DND-41 (cell line): Measurements from ENCODE around the gene EXT2.

Experiments
- ATAC-seq: fragments of 200-7000 bp; cut with Tn5 transposase; 3 replicates; pipeline ENCODE4 v1.9.1; 2021; ENCODE audit warnings: low read depth; ENCODE audit not compliant: insufficient read depth
- DNase-seq: peaks from one replicate; pipeline ENCODE4 v3.0.0-alpha.2; 2020
- H2AFZ ChIP-seq: 2 replicates; pipeline ENCODE4 v1.6.0; 2012; ENCODE audit warnings: low read depth, low read length
- H3K27ac ChIP-seq: 2 replicates; pipeline ENCODE4 v1.5.1; 2012; ENCODE audit warnings: low read length, inconsistent platforms
- H3K27me3 ChIP-seq: fragments of 200-600 bp; sonication (generic); 2 replicates; pipeline ENCODE4 v1.6.0; 2012; ENCODE audit warnings: low read length, mild to moderate bottlenecking, inconsistent platforms; ENCODE audit not compliant: insufficient read depth, poor library complexity
- H3K36me3 ChIP-seq: 2 replicates; pipeline ENCODE4 v1.5.1; 2012; ENCODE audit warnings: low read length, inconsistent platforms; ENCODE audit not compliant: insufficient read depth
- H3K4me1 ChIP-seq: 2 replicates; pipeline ENCODE4 v1.5.1; 2012; ENCODE audit warnings: mild to moderate bottlenecking, low read length; ENCODE audit not compliant: insufficient read depth
- H3K4me2 ChIP-seq: 2 replicates; pipeline ENCODE4 v1.6.0; 2012; ENCODE audit warnings: mild to moderate bottlenecking, moderate library complexity, low read length, inconsistent platforms; ENCODE audit not compliant: insufficient read depth
- H3K4me3 ChIP-seq, 2 experiments: fragments of 200-600 bp in 1 of 2; shearing (Covaris generic) in 1 of 2; 2 replicates each; pipeline ENCODE4 v1.5.1; 2012 to 2016; ENCODE audit warnings: inconsistent platforms in 2 of 2, low read length in 2 of 2, mild to moderate bottlenecking in 2 of 2, low read depth in 1 of 2, moderate library complexity in 1 of 2
- H3K79me2 ChIP-seq: 2 replicates; pipeline ENCODE4 v1.6.0; 2012; ENCODE audit warnings: low read length, inconsistent platforms; ENCODE audit not compliant: insufficient read depth
- H3K9ac ChIP-seq: 2 replicates; pipeline ENCODE4 v1.6.0; 2012; ENCODE audit warnings: low read depth, mild to moderate bottlenecking, inconsistent platforms, low read length, moderate library complexity
- H3K9me3 ChIP-seq: 2 replicates; pipeline ENCODE4 v1.5.1; 2012; ENCODE audit warnings: low read length, moderate library complexity, mild to moderate bottlenecking, inconsistent platforms; ENCODE audit not compliant: insufficient read depth, severe bottlenecking
- H4K20me1 ChIP-seq: 2 replicates; pipeline ENCODE4 v1.6.0; 2012; ENCODE audit warnings: low read length; ENCODE audit not compliant: insufficient read depth
- EZH2 ChIP-seq: IDR thresholded peaks from 3 replicates; pipeline ENCODE4 v1.6.1; 2012; ENCODE audit warnings: borderline replicate concordance, low read depth, mild to moderate bottlenecking, moderate library complexity, low read length, inconsistent platforms; ENCODE audit not compliant: severe bottlenecking
- TF ChIP-seq, protein P1 (sequence below): IDR thresholded peaks from 2 replicates; pipeline ENCODE4 v1.5.1; 2012; ENCODE audit warnings: borderline replicate concordance, low read length, moderate library complexity, mild to moderate bottlenecking; ENCODE audit not compliant: poor library complexity, severe bottlenecking; ENCODE audit errors: extremely low read depth

The EXT2 gene

DNA sequence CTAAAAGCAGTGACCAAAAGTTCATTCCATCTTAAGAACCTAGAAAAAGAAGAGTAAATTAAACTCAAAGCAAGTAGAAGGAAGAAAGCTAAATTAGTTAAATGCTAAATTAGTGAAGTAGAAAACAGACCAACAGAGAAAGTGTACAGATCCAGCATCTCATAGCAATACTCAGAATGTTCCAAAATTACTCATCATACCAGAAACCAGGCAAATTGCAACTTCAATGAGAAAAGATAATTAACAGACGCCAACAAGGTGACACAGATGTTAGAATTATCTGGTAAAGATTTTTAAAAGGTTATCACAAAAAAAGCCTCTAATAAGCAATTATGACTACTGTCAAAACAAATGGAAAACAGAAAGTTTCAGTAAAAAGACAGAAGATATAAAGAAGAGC lies 117.7 kb downstream of the EXT2 start:
- Histone ChIP-seq H3K4me3 (no peak overlapping the region), H3K27me3 (no peaks in the 10 kb centered on the region), H3K36me3 (peaks cover 12% of the 10 kb centered on the region; the same call in 1 of the 2 replicates), H3K79me2 (no peaks in the 10 kb centered on the region), H3K4me1 (no peaks in the 10 kb centered on the region), H2AFZ (no peak overlapping the region), H3K4me2 (no peak overlapping the region), H3K27ac (no peak overlapping the region), H3K9ac (no peak overlapping the region), H4K20me1 (no peaks in the 10 kb centered on the region), H3K9me3 (peaks cover 3% of the 10 kb centered on the region)
- TF ChIP-seq, protein P1, sequence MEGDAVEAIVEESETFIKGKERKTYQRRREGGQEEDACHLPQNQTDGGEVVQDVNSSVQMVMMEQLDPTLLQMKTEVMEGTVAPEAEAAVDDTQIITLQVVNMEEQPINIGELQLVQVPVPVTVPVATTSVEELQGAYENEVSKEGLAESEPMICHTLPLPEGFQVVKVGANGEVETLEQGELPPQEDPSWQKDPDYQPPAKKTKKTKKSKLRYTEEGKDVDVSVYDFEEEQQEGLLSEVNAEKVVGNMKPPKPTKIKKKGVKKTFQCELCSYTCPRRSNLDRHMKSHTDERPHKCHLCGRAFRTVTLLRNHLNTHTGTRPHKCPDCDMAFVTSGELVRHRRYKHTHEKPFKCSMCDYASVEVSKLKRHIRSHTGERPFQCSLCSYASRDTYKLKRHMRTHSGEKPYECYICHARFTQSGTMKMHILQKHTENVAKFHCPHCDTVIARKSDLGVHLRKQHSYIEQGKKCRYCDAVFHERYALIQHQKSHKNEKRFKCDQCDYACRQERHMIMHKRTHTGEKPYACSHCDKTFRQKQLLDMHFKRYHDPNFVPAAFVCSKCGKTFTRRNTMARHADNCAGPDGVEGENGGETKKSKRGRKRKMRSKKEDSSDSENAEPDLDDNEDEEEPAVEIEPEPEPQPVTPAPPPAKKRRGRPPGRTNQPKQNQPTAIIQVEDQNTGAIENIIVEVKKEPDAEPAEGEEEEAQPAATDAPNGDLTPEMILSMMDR = no peak
- no peak for TF ChIP-seq EZH2
- ATAC-seq (no peak), DNase-seq (no peak)

DNA sequence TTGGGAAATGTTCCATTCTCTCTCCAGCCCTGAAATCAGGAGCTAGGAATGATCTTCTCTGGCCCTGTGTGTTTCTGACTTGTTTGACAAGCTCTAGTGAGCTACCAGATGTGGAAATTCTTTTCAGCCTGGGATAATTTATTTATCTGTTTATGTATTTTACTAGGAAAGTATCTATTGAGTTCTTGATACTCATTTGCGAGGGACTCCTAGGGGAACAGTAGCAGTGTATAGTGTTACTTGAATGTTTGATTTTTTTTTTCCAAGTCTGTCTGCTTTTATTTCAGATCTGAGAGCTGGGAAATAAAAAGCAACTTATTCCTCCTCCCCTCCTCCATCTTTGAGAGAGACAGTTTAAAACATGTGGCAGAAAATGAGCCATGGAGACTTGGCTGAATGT lies 122.0 kb downstream of the EXT2 start:
- Histone ChIP-seq H3K27me3 (no peaks in the 10 kb centered on the region), H3K27ac (no peak overlapping the region), H3K9ac (no peak overlapping the region), H3K4me3 (no peak overlapping the region), H3K79me2 (no peaks in the 10 kb centered on the region), H3K9me3 (peaks cover 2% of the 10 kb centered on the region), H3K36me3 (no peaks in the 10 kb centered on the region), H3K4me1 (no peaks in the 10 kb centered on the region), H4K20me1 (no peaks in the 10 kb centered on the region), H2AFZ (no peak overlapping the region), H3K4me2 (no peak overlapping the region)
- TF ChIP-seq, protein P1 = no peak
- no peak for TF ChIP-seq EZH2
- DNase-seq = no peak
- ATAC-seq = no peak

DNA sequence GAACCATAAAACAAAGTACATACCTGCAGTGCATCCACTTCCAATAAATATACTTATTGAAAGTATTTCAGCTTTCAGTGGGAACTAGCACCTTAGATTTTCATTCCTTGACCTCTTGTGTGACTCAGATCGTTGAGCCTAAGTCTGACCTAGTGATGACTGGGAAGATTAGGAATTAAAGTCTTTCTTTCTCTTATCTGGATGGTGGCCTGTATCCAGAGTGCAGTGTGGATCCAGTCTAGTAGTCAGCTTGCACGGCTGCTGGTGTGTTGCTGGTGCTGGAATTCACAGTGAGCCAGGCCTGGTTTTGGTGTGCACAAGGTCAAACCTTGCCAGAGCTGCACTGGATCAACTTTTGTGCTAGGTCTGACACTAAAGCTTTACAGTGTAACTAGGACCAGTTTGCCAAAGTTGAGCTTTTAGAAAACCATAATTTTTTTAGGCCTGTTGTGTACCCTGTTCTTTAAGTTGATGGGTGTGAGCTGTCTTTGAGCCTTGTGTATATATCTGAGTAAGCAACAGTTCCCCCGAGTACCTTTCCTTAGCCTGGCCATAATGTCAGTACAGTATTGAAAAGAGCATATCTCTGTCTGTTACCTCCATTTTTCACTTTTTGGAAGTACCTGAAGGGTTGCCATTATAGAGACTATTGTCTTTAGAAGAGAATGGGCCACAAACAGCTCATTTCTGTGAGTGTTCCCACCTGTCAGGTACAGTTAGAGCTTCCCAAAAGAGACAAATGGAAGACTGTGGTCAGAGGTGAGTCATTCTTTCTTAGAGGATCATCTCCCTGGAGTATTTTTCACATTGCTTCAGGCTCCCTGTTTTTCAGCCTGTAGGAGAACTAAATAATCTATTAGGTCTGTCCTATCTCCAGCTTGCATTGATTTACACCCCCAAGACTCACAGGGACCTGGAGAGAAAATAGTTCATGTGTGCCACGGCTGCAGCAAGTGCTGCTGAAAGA lies 124.6 kb downstream of the EXT2 start:
- H3K36me3 ChIP-seq = no peaks in the 10 kb centered on the region
- ATAC-seq (no peak), DNase-seq (no peak)
- no peak for TF ChIP-seq EZH2
- TF ChIP-seq, protein P1 = no peak
- H4K20me1 ChIP-seq = no peaks in the 10 kb centered on the region
- H3K27me3 ChIP-seq = no peaks in the 10 kb centered on the region
- H3K79me2 ChIP-seq = no peaks in the 10 kb centered on the region
- H3K4me2 ChIP-seq = no peak overlapping the region
- no peak overlapping the region for H2AFZ ChIP-seq
- H3K4me3 ChIP-seq = no peak overlapping the region
- H3K9ac ChIP-seq = no peak overlapping the region
- no peaks in the 10 kb centered on the region for H3K4me1 ChIP-seq
- H3K27ac ChIP-seq = no peak overlapping the region
- H3K9me3 ChIP-seq = no peaks in the 10 kb centered on the region

DNA sequence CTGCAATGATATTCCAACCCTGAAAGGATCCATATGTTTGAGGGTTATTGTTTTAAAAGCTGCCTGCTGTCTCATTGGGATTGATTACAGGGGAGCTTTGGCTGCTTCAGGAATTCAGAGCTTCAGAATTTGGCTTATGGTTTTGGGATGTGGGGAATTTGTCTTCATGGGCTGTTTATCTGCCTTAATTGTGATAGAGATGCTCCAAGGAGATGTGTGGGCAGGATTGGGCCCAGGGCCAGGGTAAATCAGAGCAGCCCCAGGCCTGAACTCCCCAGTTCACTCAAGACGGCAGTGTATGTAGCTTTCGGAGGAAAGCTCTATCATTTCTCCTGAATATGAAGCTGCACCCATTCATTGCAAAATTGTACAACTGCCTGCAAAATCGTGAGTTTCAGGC lies 126.0 kb downstream of the EXT2 start:
- TF ChIP-seq, protein P1 = no peak
- H3K9me3 ChIP-seq = no peaks in the 10 kb centered on the region

More for the DNA sequence above, 126.0 kb downstream of the EXT2 start:
- no peaks in the 10 kb centered on the region for H3K79me2 ChIP-seq
- DNase-seq (no peak), ATAC-seq (no peak)
- H2AFZ ChIP-seq = no peak overlapping the region
- no peaks in the 10 kb centered on the region for H3K4me1 ChIP-seq
- H3K27ac ChIP-seq = no peak overlapping the region
- no peaks in the 10 kb centered on the region for H3K36me3 ChIP-seq
- H3K9ac ChIP-seq = no peak overlapping the region
- no peaks in the 10 kb centered on the region for H4K20me1 ChIP-seq
- no peaks in the 10 kb centered on the region for H3K27me3 ChIP-seq
- no peak overlapping the region for H3K4me3 ChIP-seq
- no peak overlapping the region for H3K4me2 ChIP-seq
